ENCODE results near the gene POLR3H.
A peak's percentile ranks its signal among the peaks of the same experiment; 100 is the strongest.

POLR3H gene

DNA sequence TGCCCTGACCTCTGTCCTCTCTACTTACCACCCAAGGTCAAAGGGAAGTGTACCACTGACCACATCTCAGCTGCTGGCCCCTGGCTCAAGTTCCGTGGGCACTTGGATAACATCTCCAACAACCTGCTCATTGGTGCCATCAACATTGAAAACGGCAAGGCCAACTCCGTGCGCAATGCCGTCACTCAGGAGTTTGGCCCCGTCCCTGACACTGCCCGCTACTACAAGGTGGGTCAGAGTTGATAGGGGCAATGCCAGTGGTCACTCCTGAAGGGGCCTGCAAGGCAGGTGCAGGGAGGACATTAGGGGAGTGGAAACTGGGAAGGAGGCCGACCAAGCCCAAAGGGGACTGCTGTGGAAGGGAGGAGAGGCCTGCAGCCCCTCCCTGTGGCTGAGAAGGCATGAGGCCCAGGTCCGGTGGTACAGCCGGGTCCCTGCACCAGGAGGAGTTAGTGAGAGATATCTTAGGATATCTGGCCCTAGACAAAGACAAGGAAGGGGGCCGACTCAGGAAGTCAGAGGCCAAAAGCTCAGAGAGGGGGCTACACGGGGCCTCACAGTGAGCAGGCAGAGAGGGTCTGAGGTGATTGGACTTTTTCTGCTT, 17.9 kb downstream of the POLR3H start:
- H3K4me3 ChIP-seq (ENCODE audit: low read depth, low read length), result no peak overlapping the region
- no peak overlapping the region for H2AFZ ChIP-seq (ENCODE audit: low read length, unreplicated experiment)
- no peaks in the 10 kb centered on the region for H3K27me3 ChIP-seq (ENCODE audit: insufficient read depth, low read length)
- H3K79me2 ChIP-seq (ENCODE audit: control insufficient read depth, insufficient read depth, low read length, unreplicated experiment), result no peaks in the 10 kb centered on the region
- peaks cover 2% of the 10 kb centered on the region for H3K4me1 ChIP-seq (ENCODE audit: control insufficient read depth, insufficient read depth, low read length, unreplicated experiment)
- H3K27ac ChIP-seq (ENCODE audit: low read depth, low read length), result no peak overlapping the region
- H3K36me3 ChIP-seq (ENCODE audit: insufficient read depth, low read length), result no peaks in the 10 kb centered on the region

DNA sequence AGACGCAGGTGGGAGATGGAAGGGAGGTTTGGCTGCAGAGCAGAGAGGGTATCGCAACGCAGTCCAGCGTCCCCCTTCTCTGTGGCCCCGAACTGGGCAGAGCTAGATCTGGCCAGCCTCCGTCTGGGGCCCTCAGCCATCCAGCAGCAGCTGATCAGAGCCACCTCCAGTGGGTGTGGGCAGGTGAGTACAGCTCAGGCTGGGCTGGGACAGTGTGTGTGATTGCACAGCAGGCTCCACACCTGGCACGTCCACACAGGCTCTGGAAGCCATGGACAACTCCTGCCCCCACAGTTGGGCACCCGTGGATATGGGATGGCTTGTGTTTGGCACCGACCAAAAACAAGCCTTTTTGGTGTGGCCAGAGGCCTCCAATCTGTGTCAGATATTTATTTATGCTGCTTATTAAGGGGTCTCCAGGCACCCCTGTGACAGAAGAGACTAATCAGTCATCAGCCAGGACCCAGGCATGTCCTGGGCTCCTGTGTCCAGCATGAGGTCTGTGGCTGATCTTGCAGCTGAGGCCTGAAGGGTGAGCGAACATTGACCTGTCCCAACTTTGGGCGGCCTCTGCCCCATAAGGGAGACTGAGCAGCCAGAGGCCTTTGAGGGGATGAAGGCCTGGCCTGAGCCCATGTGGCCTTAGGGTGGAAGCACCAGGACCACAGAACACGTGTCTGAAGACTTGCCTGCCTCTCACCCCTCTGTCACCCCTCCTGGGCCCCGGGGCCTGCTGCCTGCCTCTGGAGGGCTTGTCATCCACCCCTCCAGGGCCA, 18.6 kb downstream of the POLR3H start:
- peaks cover 2% of the 10 kb centered on the region for H3K4me1 ChIP-seq (ENCODE audit: control insufficient read depth, insufficient read depth, low read length, unreplicated experiment)
- no peaks in the 10 kb centered on the region for H3K27me3 ChIP-seq (ENCODE audit: insufficient read depth, low read length)
- H3K27ac ChIP-seq (ENCODE audit: low read depth, low read length), result no peak overlapping the region
- H3K36me3 ChIP-seq (ENCODE audit: insufficient read depth, low read length), result no peaks in the 10 kb centered on the region
- H3K79me2 ChIP-seq (ENCODE audit: control insufficient read depth, insufficient read depth, low read length, unreplicated experiment), result no peaks in the 10 kb centered on the region
- no peak overlapping the region for H3K4me3 ChIP-seq (ENCODE audit: low read depth, low read length)
- H2AFZ ChIP-seq (ENCODE audit: low read length, unreplicated experiment), result no peak overlapping the region

DNA sequence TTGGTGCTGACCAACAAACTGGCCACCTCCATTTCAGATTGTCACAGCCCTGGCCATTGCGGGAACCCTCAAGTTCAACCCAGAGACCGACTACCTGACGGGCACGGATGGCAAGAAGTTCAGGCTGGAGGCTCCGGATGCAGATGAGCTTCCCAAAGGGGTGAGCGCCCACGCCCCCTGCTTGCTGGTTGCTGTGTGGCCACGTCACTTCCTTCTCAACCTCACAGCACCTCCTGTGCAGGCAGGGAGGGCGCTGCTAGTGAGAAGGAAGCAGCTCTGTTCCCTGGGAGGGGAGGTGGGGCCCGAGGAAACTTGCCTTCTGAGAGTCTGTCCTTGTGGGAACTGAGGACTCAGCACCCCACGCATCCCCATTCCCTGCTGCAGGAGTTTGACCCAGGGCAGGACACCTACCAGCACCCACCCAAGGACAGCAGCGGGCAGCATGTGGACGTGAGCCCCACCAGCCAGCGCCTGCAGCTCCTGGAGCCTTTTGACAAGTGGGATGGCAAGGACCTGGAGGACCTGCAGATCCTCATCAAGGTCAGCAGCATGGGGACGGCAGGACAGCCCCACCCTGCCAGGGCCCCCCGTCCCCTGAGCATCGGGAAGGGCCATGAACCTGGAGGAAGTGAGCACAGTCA, 19.3 kb downstream of the POLR3H start:
- no peaks in the 10 kb centered on the region for H3K27me3 ChIP-seq (ENCODE audit: insufficient read depth, low read length)
- no peak overlapping the region for H3K4me3 ChIP-seq (ENCODE audit: low read depth, low read length)
- H3K79me2 ChIP-seq (ENCODE audit: control insufficient read depth, insufficient read depth, low read length, unreplicated experiment), result no peaks in the 10 kb centered on the region
- H2AFZ ChIP-seq (ENCODE audit: low read length, unreplicated experiment), result no peak overlapping the region
- H3K27ac ChIP-seq (ENCODE audit: low read depth, low read length), result no peak overlapping the region
- peaks cover 2% of the 10 kb centered on the region for H3K4me1 ChIP-seq (ENCODE audit: control insufficient read depth, insufficient read depth, low read length, unreplicated experiment)
- no peaks in the 10 kb centered on the region for H3K36me3 ChIP-seq (ENCODE audit: insufficient read depth, low read length)

DNA sequence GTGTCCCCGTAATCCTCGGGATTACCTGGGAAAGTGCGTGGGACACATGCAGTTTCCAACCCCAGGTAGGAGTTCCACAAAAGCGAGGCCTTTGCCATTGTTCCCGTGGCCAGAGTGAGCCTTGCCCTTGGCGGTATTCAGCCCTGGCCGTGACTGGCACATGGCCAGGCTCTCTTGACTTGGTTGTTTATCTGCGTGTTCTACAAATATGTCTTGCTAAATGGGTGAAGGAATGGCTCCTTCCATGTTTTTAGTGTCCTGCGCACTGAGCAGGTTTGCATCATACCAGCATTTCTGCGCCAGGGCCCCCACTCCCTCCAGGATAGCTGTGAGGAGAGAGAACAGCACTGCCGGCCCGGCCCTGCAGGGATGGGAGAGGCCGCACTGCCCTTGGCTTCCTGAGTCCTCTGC, 20.0 kb downstream of the POLR3H start:
- Histone ChIP-seq H3K27ac (ENCODE audit: low read depth, low read length) (0 out of 2 replicates have a peak overlapping the region, but pooled peaks have one; percentile 37), H3K27me3 (ENCODE audit: insufficient read depth, low read length) (no peaks in the 10 kb centered on the region), H3K4me1 (ENCODE audit: control insufficient read depth, insufficient read depth, low read length, unreplicated experiment) (peaks cover 2% of the 10 kb centered on the region), H3K4me3 (ENCODE audit: low read depth, low read length) (no peak overlapping the region), H3K79me2 (ENCODE audit: control insufficient read depth, insufficient read depth, low read length, unreplicated experiment) (no peaks in the 10 kb centered on the region), H3K36me3 (ENCODE audit: insufficient read depth, low read length) (no peaks in the 10 kb centered on the region), H2AFZ (ENCODE audit: low read length, unreplicated experiment) (no peak overlapping the region)

DNA sequence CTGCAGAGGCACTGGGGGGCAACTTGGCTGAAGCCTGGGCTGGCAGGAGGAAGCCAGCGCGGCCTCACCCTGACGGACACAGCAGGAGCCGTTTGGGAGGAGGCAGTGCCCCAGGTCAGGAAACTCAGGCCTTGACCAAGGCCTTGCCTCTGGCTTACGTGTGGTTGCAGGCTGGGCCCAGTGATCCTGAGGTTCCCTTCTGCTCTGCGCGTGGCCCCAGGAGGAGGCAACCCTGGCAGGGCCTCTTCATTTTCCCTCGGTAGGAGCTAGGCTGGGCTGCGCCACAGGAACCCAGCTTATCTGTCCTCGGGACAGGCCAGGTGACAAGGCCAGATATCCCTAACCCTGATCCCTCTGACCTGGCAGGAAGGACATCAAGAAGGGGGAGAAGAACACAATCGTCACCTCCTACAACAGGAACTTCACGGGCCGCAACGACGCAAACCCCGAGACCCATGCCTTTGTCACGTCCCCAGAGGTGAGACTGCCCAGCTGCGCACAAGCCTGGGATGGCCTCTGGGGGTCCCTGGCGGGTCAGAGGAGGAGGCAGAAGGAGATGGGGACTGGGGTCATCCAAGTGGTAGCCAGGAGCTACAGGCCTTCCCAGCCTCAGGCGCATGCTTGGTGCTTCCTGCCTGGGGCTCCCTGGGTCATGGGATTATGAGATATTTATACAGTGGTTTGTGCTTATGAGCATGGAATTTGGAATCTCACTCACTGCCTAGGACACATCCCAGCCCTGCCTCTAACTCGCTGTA, 20.6 kb downstream of the POLR3H start:
- Histone ChIP-seq H3K27me3 (ENCODE audit: insufficient read depth, low read length) (no peaks in the 10 kb centered on the region), H3K4me1 (ENCODE audit: control insufficient read depth, insufficient read depth, low read length, unreplicated experiment) (peaks cover 2% of the 10 kb centered on the region), H3K4me3 (ENCODE audit: low read depth, low read length) (no peak overlapping the region), H3K79me2 (ENCODE audit: control insufficient read depth, insufficient read depth, low read length, unreplicated experiment) (no peaks in the 10 kb centered on the region), H3K36me3 (ENCODE audit: insufficient read depth, low read length) (no peaks in the 10 kb centered on the region), H2AFZ (ENCODE audit: low read length, unreplicated experiment) (no peak overlapping the region), H3K27ac (ENCODE audit: low read depth, low read length) (0 out of 2 replicates have a peak overlapping the region, but pooled peaks have one; percentile 37)

DNA sequence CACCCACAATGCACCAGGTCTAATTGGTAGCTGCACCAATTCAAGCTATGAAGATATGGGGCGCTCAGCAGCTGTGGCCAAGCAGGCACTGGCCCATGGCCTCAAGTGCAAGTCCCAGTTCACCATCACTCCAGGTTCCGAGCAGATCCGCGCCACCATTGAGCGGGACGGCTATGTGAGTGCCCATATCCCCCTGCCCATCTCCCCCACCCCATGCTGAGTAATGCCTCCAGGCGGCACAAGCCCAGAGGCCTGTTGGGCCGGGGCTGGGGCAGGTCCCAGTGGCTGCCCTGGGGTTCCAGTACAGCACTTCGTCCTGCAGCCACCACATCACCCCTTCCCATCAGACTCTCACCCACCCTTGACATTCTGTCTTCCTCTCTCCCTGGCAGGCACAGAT, 21.5 kb downstream of the POLR3H start:
- H3K4me1 ChIP-seq (ENCODE audit: control insufficient read depth, insufficient read depth, low read length, unreplicated experiment), result peaks cover 2% of the 10 kb centered on the region
- no peak overlapping the region for H3K4me3 ChIP-seq (ENCODE audit: low read depth, low read length)
- H2AFZ ChIP-seq (ENCODE audit: low read length, unreplicated experiment), result no peak overlapping the region
- H3K27ac ChIP-seq (ENCODE audit: low read depth, low read length), result no peak overlapping the region
- no peaks in the 10 kb centered on the region for H3K79me2 ChIP-seq (ENCODE audit: control insufficient read depth, insufficient read depth, low read length, unreplicated experiment)
- H3K36me3 ChIP-seq (ENCODE audit: insufficient read depth, low read length), result no peaks in the 10 kb centered on the region
- no peaks in the 10 kb centered on the region for H3K27me3 ChIP-seq (ENCODE audit: insufficient read depth, low read length)

DNA sequence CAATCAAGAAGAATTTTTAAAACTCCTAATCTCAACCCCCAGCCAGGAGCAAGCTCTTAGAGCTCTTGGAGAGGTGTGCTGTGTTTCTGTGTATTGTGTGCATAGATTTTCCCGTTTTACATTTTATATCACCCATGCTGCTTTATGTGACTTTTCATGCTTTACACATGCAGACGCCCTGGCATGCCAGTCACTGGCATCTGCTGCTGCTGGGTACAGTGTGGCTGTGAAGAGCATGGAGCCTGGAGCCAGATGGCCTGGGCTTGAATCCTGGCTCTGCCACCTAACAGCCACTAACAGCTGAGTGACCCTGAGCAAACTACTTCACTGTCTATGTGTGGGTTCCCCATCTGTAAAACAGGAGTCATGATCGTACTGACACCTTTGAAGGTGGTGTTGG, 23.1 kb downstream of the POLR3H start:
- Histone ChIP-seq H3K79me2 (ENCODE audit: control insufficient read depth, insufficient read depth, low read length, unreplicated experiment) (no peaks in the 10 kb centered on the region), H3K36me3 (ENCODE audit: insufficient read depth, low read length) (no peaks in the 10 kb centered on the region), H3K27ac (ENCODE audit: low read depth, low read length) (no peak overlapping the region), H3K4me3 (ENCODE audit: low read depth, low read length) (no peak overlapping the region), H2AFZ (ENCODE audit: low read length, unreplicated experiment) (no peak overlapping the region), H3K27me3 (ENCODE audit: insufficient read depth, low read length) (no peaks in the 10 kb centered on the region), H3K4me1 (ENCODE audit: control insufficient read depth, insufficient read depth, low read length, unreplicated experiment) (peaks cover 2% of the 10 kb centered on the region)

DNA sequence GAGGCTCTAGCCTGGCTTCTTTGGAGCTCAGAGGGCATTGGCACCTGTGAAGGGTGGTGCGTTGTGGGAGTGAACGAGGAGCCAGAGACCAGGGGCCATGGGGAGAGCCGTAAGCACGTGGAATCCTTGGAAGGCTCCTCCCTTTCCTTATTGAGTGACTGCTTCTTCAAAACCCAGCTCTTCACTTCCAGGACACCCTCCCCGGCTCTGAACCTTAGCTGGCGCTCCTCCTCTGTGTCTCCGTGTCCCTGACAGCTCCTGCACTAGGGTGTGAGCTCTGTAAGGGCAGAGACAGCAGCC, 26.3 kb downstream of the POLR3H start:
- Histone ChIP-seq H3K27me3 (ENCODE audit: insufficient read depth, low read length) (no peaks in the 10 kb centered on the region), H2AFZ (ENCODE audit: low read length, unreplicated experiment) (no peak overlapping the region), H3K79me2 (ENCODE audit: control insufficient read depth, insufficient read depth, low read length, unreplicated experiment) (no peaks in the 10 kb centered on the region), H3K4me1 (ENCODE audit: control insufficient read depth, insufficient read depth, low read length, unreplicated experiment) (peaks cover 5% of the 10 kb centered on the region), H3K4me3 (ENCODE audit: low read depth, low read length) (no peak overlapping the region), H3K27ac (ENCODE audit: low read depth, low read length) (no peak overlapping the region), H3K36me3 (ENCODE audit: insufficient read depth, low read length) (no peaks in the 10 kb centered on the region)

DNA sequence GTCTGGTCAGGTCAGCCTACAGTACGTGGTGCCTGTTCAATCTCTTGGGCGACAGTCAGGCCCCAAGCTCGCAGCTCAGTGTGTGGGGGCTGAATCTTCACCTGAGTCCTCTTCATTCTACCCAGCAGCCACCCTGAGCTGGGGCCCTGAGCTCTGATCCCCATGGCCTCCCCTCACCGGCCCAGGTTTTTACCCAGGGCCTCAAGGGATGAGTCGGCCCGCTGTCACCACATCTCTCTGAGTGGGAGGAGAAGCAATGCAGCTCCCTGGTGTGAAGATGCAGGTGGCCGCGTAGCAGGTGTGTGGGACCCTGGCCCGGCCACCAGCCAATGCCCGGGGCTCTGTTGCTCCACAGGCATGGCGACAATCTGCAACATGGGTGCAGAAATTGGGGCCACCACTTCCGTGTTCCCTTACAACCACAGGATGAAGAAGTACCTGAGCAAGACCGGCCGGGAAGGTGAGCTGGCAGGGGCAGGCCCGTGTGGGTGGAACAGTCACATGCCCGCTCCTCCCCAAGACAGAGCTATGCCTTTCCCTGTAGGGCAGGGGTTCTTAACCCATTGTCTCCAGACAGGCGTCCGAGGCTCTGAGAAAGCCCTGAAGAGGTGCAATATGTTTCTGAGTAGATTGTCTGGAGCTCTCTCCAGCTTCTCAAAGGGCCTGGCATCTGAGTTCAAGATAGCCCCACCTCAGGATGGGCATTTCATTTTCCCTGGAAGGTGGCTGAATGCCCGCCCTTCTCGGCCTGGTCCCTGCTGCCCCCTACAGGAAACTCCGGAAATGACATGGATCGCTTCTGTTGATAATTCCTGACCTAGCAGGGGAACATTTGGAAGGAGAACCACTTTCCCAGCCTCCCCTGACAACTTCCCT, 26.9 kb downstream of the POLR3H start:
- Histone ChIP-seq H3K79me2 (ENCODE audit: control insufficient read depth, insufficient read depth, low read length, unreplicated experiment) (no peaks in the 10 kb centered on the region), H3K4me1 (ENCODE audit: control insufficient read depth, insufficient read depth, low read length, unreplicated experiment) (peaks cover 11% of the 10 kb centered on the region), H3K27ac (ENCODE audit: low read depth, low read length) (no peak overlapping the region), H3K27me3 (ENCODE audit: insufficient read depth, low read length) (no peaks in the 10 kb centered on the region), H3K36me3 (ENCODE audit: insufficient read depth, low read length) (no peaks in the 10 kb centered on the region), H2AFZ (ENCODE audit: low read length, unreplicated experiment) (no peak overlapping the region), H3K4me3 (ENCODE audit: low read depth, low read length) (no peak overlapping the region)

DNA sequence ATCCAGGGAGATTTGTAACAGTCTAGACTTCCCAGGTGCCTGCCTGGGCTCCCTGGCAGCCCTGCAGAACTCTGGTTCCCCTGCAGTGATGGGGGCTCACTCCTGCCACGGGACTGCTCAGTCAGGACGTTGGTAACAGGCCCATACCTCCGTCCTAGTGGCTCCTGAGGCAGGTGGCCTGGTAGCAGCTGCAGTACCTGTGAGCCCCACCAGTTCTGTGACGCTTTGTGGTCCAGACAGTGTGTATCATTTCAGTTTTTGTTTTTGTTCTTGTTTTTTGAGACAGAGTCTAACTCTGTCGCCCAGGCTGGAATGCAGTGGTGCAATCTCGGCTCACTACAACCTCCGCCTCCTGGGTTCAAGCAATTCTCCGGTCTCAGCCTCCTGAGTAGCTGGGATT, 27.8 kb downstream of the POLR3H start:
- peaks cover 13% of the 10 kb centered on the region for H3K4me1 ChIP-seq (ENCODE audit: control insufficient read depth, insufficient read depth, low read length, unreplicated experiment)
- H3K4me3 ChIP-seq (ENCODE audit: low read depth, low read length), result no peak overlapping the region
- H3K79me2 ChIP-seq (ENCODE audit: control insufficient read depth, insufficient read depth, low read length, unreplicated experiment), result no peaks in the 10 kb centered on the region
- no peaks in the 10 kb centered on the region for H3K36me3 ChIP-seq (ENCODE audit: insufficient read depth, low read length)
- no peak overlapping the region for H2AFZ ChIP-seq (ENCODE audit: low read length, unreplicated experiment)
- no peaks in the 10 kb centered on the region for H3K27me3 ChIP-seq (ENCODE audit: insufficient read depth, low read length)
- no peak overlapping the region for H3K27ac ChIP-seq (ENCODE audit: low read depth, low read length)

All from ACC112 (cell line).